ENCODE results near the gene WDR73.

- TF ChIP-seq CTCF (IDR thresholded peaks at IDR 0.05; ENCODE audit: low read length) (peak; percentile 37; the same call in 1 of the 2 replicates), EZH2 (IDR thresholded peaks at IDR 0.05; ENCODE audit: borderline replicate concordance, low read length) (no peak)
Measured at GRCh38 chr15:84638103-84638502, 16.0 kb downstream of the WDR73 start.

Measured in OCI-LY1 (cell line).